Inflammatory macrophage (primary cell): ENCODE measurements around the gene RRH.

Source experiments
- DNase-seq, 2 donors: peaks; one replicate each; pipeline ENCODE4 v3.0.0-alpha.2; 2020 to 2022

RRH gene

DNA sequence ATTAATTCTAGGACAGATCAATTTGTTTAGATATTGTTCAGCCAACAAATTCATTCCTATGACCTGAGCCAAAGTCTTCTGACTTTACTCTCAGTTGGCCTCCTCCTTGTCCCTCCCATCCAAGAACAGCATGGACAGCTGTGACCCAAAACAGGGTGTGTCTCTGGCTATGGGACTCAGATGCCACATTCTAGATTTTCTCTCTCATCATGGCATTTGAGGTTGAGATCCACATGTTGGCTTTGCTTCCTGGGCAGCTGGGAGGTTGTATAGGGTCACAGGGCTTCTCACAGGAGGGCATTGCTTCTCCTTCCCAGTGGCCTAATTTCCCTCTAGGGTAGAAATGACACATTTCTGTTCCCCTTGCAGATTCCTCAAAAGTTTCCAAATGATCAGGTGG lies 62.3 kb downstream of the RRH start:
- DNase-seq, result no peak
